DND-41 (cell line): ENCODE measurements around the gene SHROOM1.

Source experiments
- ATAC-seq: fragments of 200-7000 bp; cut with Tn5 transposase; 3 replicates; pipeline ENCODE4 v1.9.1; 2021; ENCODE audit warnings: low read depth; ENCODE audit not compliant: insufficient read depth
- DNase-seq: peaks from one replicate; pipeline ENCODE4 v3.0.0-alpha.2; 2020
- H2AFZ ChIP-seq: 2 replicates; pipeline ENCODE4 v1.6.0; 2012; ENCODE audit warnings: low read depth, low read length
- H3K27ac ChIP-seq: 2 replicates; pipeline ENCODE4 v1.5.1; 2012; ENCODE audit warnings: low read length, inconsistent platforms
- H3K27me3 ChIP-seq: fragments of 200-600 bp; sonication (generic); 2 replicates; pipeline ENCODE4 v1.6.0; 2012; ENCODE audit warnings: low read length, mild to moderate bottlenecking, inconsistent platforms; ENCODE audit not compliant: insufficient read depth, poor library complexity
- H3K36me3 ChIP-seq: 2 replicates; pipeline ENCODE4 v1.5.1; 2012; ENCODE audit warnings: low read length, inconsistent platforms; ENCODE audit not compliant: insufficient read depth
- H3K4me1 ChIP-seq: 2 replicates; pipeline ENCODE4 v1.5.1; 2012; ENCODE audit warnings: mild to moderate bottlenecking, low read length; ENCODE audit not compliant: insufficient read depth
- H3K4me2 ChIP-seq: 2 replicates; pipeline ENCODE4 v1.6.0; 2012; ENCODE audit warnings: mild to moderate bottlenecking, moderate library complexity, low read length, inconsistent platforms; ENCODE audit not compliant: insufficient read depth
- H3K4me3 ChIP-seq, 2 experiments: fragments of 200-600 bp in 1 of 2; shearing (Covaris generic) in 1 of 2; 2 replicates each; pipeline ENCODE4 v1.5.1; 2012 to 2016; ENCODE audit warnings: inconsistent platforms in 2 of 2, low read length in 2 of 2, mild to moderate bottlenecking in 2 of 2, low read depth in 1 of 2, moderate library complexity in 1 of 2
- H3K79me2 ChIP-seq: 2 replicates; pipeline ENCODE4 v1.6.0; 2012; ENCODE audit warnings: low read length, inconsistent platforms; ENCODE audit not compliant: insufficient read depth
- H3K9ac ChIP-seq: 2 replicates; pipeline ENCODE4 v1.6.0; 2012; ENCODE audit warnings: low read depth, mild to moderate bottlenecking, inconsistent platforms, low read length, moderate library complexity
- H3K9me3 ChIP-seq: 2 replicates; pipeline ENCODE4 v1.5.1; 2012; ENCODE audit warnings: low read length, moderate library complexity, mild to moderate bottlenecking, inconsistent platforms; ENCODE audit not compliant: insufficient read depth, severe bottlenecking
- H4K20me1 ChIP-seq: 2 replicates; pipeline ENCODE4 v1.6.0; 2012; ENCODE audit warnings: low read length; ENCODE audit not compliant: insufficient read depth
- EZH2 ChIP-seq: IDR thresholded peaks from 3 replicates; pipeline ENCODE4 v1.6.1; 2012; ENCODE audit warnings: borderline replicate concordance, low read depth, mild to moderate bottlenecking, moderate library complexity, low read length, inconsistent platforms; ENCODE audit not compliant: severe bottlenecking
- TF ChIP-seq, protein P1 (sequence below): IDR thresholded peaks from 2 replicates; pipeline ENCODE4 v1.5.1; 2012; ENCODE audit warnings: borderline replicate concordance, low read length, moderate library complexity, mild to moderate bottlenecking; ENCODE audit not compliant: poor library complexity, severe bottlenecking; ENCODE audit errors: extremely low read depth

Gene SHROOM1

DNA sequence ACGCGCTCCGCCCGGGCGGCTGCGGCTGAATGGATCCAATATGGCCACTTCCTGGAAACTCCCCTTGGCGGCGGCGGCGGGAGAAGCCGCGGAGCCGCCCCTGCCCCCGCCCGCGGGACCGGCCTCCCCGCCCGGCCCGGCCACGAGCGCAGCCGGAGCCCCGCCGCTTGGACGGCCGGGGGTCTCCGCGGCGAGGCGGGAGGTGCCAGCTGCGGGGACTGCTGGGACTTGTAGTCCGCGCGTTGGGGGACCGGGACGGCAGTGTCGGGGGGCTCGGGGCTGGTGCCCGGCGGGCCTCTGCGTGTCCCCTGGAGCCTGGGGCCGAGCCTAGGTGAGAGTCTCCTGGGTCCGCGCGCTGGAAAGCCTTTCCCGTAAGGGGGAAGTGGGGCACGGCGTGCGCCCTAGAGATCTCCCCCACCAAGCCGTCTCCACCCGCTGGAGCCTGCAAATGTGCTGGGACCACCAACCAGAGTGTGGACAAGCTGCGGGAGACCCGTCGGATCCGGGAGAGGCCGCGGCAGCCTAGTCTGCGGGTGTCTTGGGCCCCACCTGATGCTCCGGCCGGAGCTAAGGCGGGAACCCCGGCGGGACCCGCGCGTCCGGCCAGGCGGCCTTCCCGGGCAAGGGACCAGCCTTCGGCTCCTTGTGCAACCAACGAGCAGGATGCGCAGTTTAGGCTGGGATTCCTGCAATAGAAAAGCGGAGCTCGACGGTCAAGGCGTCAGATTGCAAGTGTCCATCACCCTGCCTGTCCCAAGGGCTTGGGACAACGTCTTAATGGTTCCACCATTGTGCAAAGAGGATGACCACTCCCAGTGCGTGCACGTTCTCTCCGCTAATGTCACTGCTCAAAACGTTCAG, 53.0 kb downstream of the SHROOM1 start, which contains the start of gene SEPTIN8:
Gene SEPTIN8, minus strand, starts transcription at position 31 of the 861 bp plus-strand sequence. CDS start 102 bp downstream, outside the sequence.
- Histone ChIP-seq H3K79me2 (peaks cover 24% of the 10 kb centered on the region), H3K4me2 (peak within 1 kb of the TSS; percentile 96), H3K36me3 (no peaks in the 10 kb centered on the region), H3K9me3 (no peaks in the 10 kb centered on the region), H2AFZ (peak within 1 kb of the TSS; percentile 99), H3K27me3 (peaks cover 18% of the 10 kb centered on the region), H4K20me1 (peaks cover 15% of the 10 kb centered on the region; the same call in 1 of the 2 replicates), H3K27ac (peak within 1 kb of the TSS; percentile 58), H3K9ac (peak within 1 kb of the TSS; percentile 75), H3K4me1 (peaks cover 33% of the 10 kb centered on the region), H3K4me3 (peak within 1 kb of the TSS; percentile 31 to 73; a peak in 3 of 4 replicates)
- TF ChIP-seq EZH2 = no peak
- TF ChIP-seq, protein P1, sequence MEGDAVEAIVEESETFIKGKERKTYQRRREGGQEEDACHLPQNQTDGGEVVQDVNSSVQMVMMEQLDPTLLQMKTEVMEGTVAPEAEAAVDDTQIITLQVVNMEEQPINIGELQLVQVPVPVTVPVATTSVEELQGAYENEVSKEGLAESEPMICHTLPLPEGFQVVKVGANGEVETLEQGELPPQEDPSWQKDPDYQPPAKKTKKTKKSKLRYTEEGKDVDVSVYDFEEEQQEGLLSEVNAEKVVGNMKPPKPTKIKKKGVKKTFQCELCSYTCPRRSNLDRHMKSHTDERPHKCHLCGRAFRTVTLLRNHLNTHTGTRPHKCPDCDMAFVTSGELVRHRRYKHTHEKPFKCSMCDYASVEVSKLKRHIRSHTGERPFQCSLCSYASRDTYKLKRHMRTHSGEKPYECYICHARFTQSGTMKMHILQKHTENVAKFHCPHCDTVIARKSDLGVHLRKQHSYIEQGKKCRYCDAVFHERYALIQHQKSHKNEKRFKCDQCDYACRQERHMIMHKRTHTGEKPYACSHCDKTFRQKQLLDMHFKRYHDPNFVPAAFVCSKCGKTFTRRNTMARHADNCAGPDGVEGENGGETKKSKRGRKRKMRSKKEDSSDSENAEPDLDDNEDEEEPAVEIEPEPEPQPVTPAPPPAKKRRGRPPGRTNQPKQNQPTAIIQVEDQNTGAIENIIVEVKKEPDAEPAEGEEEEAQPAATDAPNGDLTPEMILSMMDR = no peak
- ATAC-seq (peak; percentile 76), DNase-seq (peak; percentile 51)

GRCh38 chr5:132776938-132777208, 53.6 kb downstream of the SHROOM1 start:
- H3K4me1 ChIP-seq = peaks cover 33% of the 10 kb centered on the region
- H3K9ac ChIP-seq = peak overlapping the region; percentile 75
- H4K20me1 ChIP-seq = peaks cover 18% of the 10 kb centered on the region; the same call in 1 of the 2 replicates
- H3K36me3 ChIP-seq = no peaks in the 10 kb centered on the region
- DNase-seq (no peak), ATAC-seq (peak; percentile 63)
- H3K4me3 ChIP-seq = peak overlapping the region; percentile 31 to 73; a peak in 3 of 4 replicates
- H3K27ac ChIP-seq = peak overlapping the region; percentile 40; the same call in 1 of the 2 replicates
- H3K79me2 ChIP-seq = peaks cover 25% of the 10 kb centered on the region
- peaks cover 13% of the 10 kb centered on the region for H3K27me3 ChIP-seq
- no peak for TF ChIP-seq EZH2
- TF ChIP-seq, protein P1 = no peak
- H3K4me2 ChIP-seq = peak overlapping the region; percentile 96
- no peaks in the 10 kb centered on the region for H3K9me3 ChIP-seq
- H2AFZ ChIP-seq = peak overlapping the region; percentile 99

- peak overlapping the region; percentile 99 for H2AFZ ChIP-seq
- peaks cover 33% of the 10 kb centered on the region for H3K4me1 ChIP-seq
- no peaks in the 10 kb centered on the region for H3K36me3 ChIP-seq
- ATAC-seq (peak; percentile 18), DNase-seq (peak; percentile 20)
- no peak for TF ChIP-seq EZH2
- TF ChIP-seq, protein P1 = peak; percentile 7
- H3K4me2 ChIP-seq = peak overlapping the region; percentile 96
- H3K9me3 ChIP-seq = no peaks in the 10 kb centered on the region
- H4K20me1 ChIP-seq = peaks cover 18% of the 10 kb centered on the region; the same call in 1 of the 2 replicates
- peak overlapping the region; percentile 75 for H3K9ac ChIP-seq
- H3K27me3 ChIP-seq = peaks cover 10% of the 10 kb centered on the region
- peaks cover 28% of the 10 kb centered on the region for H3K79me2 ChIP-seq
- peak overlapping the region; percentile 40; the same call in 1 of the 2 replicates for H3K27ac ChIP-seq
- peak overlapping the region; percentile 31 to 73; a peak in 3 of 4 replicates for H3K4me3 ChIP-seq
Measured at GRCh38 chr5:132776131-132776937, 54.1 kb downstream of the SHROOM1 start.
